Activated gamma-delta T cell treated with Interleukin-2 at 50 U/mL for 16 hours (primary cell): ENCODE results near the gene ECHS1.
"Not testable (repeated sequence)": the region's sequence is repeated elsewhere in the genome, so short reads cannot be mapped to it uniquely, and the experiment has no call there.

Source experiments
- DNase-seq: peaks from one replicate; pipeline ENCODE4 v3.0.0-alpha.2; 2020

ECHS1 gene

DNA sequence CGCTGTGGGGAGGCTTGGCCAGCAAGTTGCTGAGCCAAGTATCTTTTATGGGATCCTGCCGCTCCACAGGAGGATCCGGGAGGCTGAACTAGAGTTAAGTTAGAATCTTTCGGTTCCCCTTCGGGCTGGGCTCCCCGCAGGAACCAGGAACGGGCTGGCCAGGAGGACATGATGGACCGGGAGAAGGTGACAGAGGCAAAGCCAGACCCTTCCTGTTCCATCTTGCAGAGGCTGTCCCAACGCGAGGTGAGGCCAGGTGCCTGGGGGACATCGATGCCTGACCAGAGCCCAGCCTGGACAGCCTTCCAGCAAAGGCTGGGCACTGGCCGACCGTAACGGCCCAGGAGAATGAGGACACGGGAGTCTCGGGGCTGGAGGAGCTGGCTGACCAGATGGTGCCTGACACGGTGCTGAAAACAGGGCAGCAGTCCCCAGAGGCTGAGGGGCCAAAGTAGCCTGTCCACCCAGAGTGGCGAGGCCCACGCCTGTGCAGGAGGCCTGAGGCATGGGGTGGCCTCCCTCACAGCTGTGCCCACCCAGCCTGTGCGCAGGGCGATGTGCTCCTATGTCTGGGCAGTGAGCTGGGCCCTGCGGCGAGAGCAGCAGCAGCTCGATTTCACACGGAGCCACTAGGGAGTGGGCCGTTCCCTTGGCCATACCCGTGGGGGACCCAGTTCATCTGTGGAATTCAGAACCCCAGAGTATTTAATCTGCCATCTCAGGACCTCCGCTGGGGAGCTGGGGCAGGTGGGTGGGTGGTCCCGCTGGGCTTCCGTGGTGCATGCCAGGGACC lies 4.1 kb upstream of the ECHS1 start:
- no peak for DNase-seq

- not testable (repeated sequence) for DNase-seq
Measured at GRCh38 chr10:133376183-133376582, 3.0 kb upstream of the ECHS1 start.

GRCh38 chr10:133375357-133376115 lies 2.4 kb upstream of the ECHS1 start:
- no peak for DNase-seq

- no peak for DNase-seq
Measured at GRCh38 chr10:133372507-133372906, 647 bp downstream of the ECHS1 start.

DNA sequence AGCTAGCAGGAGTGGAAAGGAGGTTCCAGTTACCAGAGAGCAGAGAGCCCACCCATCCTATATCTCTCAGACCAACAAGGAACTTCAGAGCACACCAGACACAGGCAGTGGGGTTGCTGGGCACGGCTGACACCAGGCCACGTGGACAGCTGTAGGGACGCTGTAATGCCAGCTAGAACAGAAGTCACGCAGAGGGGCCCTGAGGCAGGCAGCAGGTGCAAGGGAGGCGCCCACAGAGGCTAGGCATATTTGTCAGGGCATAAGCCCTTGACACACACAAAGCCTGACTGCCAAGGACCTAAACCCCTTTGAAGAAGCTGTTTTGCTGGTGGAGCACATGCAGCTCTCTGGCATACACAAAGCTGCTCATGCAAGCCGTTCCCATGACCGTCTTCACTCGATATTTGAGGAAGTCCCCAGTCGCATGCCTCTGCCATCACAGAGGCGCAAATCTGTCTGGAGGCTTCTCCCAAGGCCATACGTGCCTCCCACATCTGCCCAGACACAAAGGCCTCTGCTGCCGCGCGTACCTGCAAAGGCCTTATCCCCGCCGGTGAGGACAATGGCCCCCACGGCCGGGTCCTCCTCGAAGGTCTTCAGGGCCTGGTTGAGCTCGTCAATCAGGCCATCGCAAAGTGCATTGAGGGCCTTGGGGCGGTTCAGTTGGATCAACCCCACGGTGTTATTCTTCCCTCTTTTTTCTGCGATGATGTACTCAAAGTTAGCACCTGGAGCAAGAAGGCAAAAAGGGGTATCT lies 2.9 kb downstream of the ECHS1 start:
- no peak for DNase-seq

DNA sequence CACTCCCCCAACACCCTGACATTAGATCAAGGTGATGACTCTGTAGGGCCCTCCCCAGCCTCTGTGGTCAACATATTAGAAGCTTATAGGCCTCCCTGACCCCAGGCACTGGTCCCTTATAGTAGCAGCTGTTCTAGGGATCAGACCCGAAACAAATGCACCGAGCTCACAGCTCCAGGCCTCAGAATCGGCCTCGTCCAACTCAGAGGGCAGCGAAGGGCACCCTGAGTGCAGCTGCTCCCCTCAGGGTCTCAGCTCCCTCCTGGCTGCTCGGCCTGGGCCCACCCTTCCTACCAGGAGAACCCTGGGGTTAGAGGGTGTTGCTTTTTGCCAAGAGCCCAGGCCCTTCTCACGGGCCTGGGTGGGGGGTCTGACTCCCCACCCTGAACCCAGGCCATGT lies 5.0 kb downstream of the ECHS1 start:
- DNase-seq = no peak

- not testable (repeated sequence) for DNase-seq
Measured at GRCh38 chr10:133367461-133367860, 5.7 kb downstream of the ECHS1 start.

- DNase-seq = no peak
Measured at GRCh38 chr10:133366751-133367150, 6.4 kb downstream of the ECHS1 start.

GRCh38 chr10:133366130-133366478 lies 7.0 kb downstream of the ECHS1 start:
- DNase-seq = no peak

GRCh38 chr10:133365461-133366129 lies 7.6 kb downstream of the ECHS1 start:
- DNase-seq = no peak

DNA sequence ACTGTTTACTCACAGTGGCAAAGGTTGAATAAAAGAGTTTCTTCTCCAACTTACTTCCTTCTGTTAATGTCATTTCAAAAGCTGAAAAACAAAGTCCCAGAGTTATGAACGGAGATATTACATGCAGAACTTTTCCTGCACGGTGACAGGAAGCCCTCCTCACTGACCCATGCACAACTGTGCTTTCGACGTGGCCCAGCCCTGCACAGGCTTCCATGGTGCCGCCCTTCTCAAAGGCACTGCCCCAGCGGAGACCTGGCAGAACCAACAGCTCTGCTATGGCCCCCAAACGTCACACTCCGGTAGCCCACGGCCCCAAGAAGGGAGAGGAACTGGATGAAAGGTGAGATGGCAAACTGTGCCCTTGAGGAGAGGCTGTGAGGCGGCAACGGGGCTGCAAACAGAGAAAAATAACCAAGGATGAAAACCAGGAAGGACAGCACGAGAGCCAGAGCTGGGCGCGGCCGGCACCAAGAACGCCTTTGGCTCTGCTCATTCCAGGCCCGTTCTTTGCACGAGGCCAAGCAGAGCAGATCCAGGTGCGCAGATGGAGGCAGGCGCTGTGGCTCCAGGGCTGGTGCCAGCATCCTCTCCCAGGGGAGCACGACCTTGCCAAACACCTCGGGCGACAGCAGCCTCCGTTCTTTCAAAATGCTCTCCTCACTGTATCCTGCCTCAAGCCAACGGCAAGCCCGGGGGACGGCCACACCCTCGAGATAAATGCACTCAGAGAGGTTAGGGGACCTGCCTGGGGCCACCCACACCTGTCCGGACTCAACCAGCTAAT lies 8.3 kb downstream of the ECHS1 start:
- no peak for DNase-seq

- no peak for DNase-seq
Measured at GRCh38 chr10:133362846-133363245, 10.3 kb downstream of the ECHS1 start.

DNA sequence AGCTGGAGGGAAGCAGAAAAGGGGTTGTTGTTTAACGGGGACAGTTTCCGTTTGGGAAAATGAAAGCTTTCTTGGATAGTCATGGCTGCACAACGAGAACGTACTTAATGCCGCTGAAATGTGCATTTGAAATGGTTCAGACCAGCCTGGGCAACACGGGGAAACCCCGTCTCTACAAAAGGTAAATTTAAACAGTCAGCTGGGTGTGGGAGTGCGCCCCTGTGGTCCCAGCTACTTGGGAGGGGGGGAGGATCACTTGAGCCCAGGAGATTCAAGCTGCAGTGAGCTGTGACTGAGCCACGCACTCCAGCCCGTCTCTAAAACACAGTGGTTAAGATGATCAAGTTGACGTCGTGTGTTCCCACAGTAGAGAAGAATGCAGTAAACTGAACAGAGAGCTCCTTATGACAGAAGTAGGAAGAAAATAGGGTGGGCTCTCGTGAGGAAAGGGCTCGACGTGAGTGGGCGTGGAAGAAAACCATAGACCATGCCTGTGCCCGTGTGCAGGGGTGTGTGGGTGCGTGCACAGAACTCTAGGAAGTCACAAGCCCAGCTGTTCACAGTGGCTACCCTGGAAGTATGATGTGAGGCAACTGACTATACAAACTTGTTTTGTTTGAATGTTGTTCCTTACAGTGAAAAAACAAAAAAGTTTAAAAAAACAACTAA lies 11.2 kb downstream of the ECHS1 start:
- no peak for DNase-seq

- DNase-seq = no peak
Measured at GRCh38 chr10:133361227-133361626, 11.9 kb downstream of the ECHS1 start.

- no peak for DNase-seq
Measured at GRCh38 chr10:133359972-133360610, 13.1 kb downstream of the ECHS1 start.

- no peak for DNase-seq
Measured at GRCh38 chr10:133359554-133359971, 13.6 kb downstream of the ECHS1 start.

GRCh38 chr10:133358925-133359310 lies 14.2 kb downstream of the ECHS1 start:
- no peak for DNase-seq

DNA sequence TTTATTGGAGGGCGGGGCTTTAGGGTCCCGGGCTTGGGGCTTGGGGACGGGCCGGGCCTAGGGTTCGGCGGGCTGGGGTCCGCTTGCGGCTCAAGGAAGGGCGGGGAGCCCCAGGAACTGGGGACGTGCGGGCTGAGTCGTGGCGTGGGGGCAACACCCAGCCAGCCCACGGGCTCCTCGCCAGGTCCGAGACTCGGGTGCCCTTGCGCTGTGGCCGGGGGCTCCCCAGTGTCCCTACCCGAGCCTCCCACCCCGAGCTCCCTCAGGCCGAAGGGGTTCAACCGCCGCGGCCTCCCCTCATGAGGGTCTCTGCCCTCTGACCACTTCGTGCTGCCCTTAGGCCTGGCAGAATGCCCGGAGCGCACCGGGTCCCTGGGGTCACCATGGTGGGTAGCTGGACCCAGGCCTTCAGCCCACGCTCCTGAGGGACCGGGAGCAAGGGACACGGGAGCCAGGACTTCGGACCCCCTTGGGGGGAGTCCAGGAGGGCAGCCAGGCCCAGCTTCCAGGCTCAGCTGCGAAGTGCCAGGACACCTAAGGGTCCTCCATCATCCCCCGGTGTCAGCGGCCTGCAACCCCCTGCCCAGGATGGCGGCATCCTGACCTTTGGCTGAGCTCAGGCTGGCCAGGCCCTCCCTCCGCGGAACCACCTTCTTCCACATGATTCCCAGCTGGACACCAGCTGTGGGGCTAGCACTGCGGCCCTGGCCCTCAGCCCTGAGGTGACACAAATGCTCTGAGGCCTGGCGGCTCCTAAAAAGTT lies 14.8 kb downstream of the ECHS1 start:
- no peak for DNase-seq

GRCh38 chr10:133357285-133358161 lies 15.6 kb downstream of the ECHS1 start, which contains the start of gene FUOM:
Gene FUOM (minus strand): TSS chr10:133358019. CDS start chr10:133358007, 12 bp downstream.
- DNase-seq = peak; percentile 55
